H1 (cell line): ENCODE data around the gene ORC6. TPM values are rescaled to one million over a fixed set of nuclear protein-coding genes. Genes with fewer than 3 reads are reported as not detected.

Experiments
- BCL11A ChIP-seq, 2 experiments: IDR thresholded peaks; one replicate each; pipeline ENCODE4 v1.6.1; 2011; ENCODE audit warnings: low read depth in 2 of 2, low read length in 2 of 2, mild to moderate bottlenecking in 2 of 2
- CHD7 ChIP-seq: fragments of 300-600 bp; sonication (generic); IDR thresholded peaks from 2 replicates; pipeline ENCODE4 v1.7.1; 2012; ENCODE audit warnings: low read length, moderate library complexity, mild to moderate bottlenecking, inconsistent platforms; ENCODE audit not compliant: insufficient replicate concordance
- RBBP5 ChIP-seq: IDR thresholded peaks from 2 replicates; pipeline ENCODE4 v1.7.1; 2012; ENCODE audit warnings: low read depth, mild to moderate bottlenecking, inconsistent platforms, low read length, moderate library complexity, borderline replicate concordance
- polyA plus RNA-seq, 7 experiments: library from polyadenylated mRNA; depleted of rRNA in 3 of 7; stranded (reverse) in 5 of 7; unstranded in 2 of 7; fragments of >200 nt in 5 of 7; fragments of 200-250 nt in 2 of 7; gene quantifications; 1 replicate in 5 of 7; 2 replicates in 1 of 7; 4 replicates in 1 of 7; pipeline versions ENCODE4 v1.2.1 to v1.2.3, GENCODE V29; 2011 to 2013; ENCODE audit warnings: missing spikeins in 2 of 7, mixed read lengths in 2 of 7
- total RNA-seq: library from RNA; stranded (reverse); fragmentation: NEBNext Ultra II Directional; extraction: Animal tissue kit (Norgen Biotek cat#: 25700); gene quantifications from 2 replicates; pipeline ENCODE4 v1.2.1, GENCODE V29; 2021

ORC6 gene
- total and polyA plus RNA-seq, 2 of the 8 experiments (the other 6 are each of a cell fraction or from before 2014, with no cell fraction given): 41.8 to 67.4 TPM

GRCh38 chr16:46700048-46700447, 10.6 kb downstream of the ORC6 start (continued):
- no peak for TF ChIP-seq CHD7
- TF ChIP-seq BCL11A (IDR thresholded peaks at IDR 0.05; ENCODE audit: low read depth in 2 of 2, low read length in 2 of 2): no peak
- TF ChIP-seq RBBP5: no peak
